ENCODE measurements around the gene OR2A5.
"Not testable (repeated sequence)": the region's sequence is repeated elsewhere in the genome, so short reads cannot be mapped to it uniquely, and the experiment has no call there.

Gene OR2A5

GRCh38 chr7:144038887-144039286, 9.9 kb upstream of the OR2A5 start:
- no peak for DNase-seq (ENCODE audit: low read depth, low spot score)
- TF ChIP-seq CTCF (IDR thresholded peaks at IDR 0.05; ENCODE audit: low read depth, low read length), result no peak
- in situ Hi-C loops (cut with HindIII; ENCODE audit: low sequenced_read_pairs), result no loop called here
- no peak overlapping the region for H3K4me3 ChIP-seq (ENCODE audit: low read depth, low read length)

GRCh38 chr7:144049491-144049890, 743 bp downstream of the OR2A5 start:
- no peak for TF ChIP-seq CTCF (IDR thresholded peaks at IDR 0.05; ENCODE audit: low read depth, low read length)
- no peak for DNase-seq (ENCODE audit: low read depth, low spot score)
- in situ Hi-C loops (cut with HindIII; ENCODE audit: low sequenced_read_pairs), result no loop called here
- no peak overlapping the region for H3K4me3 ChIP-seq (ENCODE audit: low read depth, low read length)

GRCh38 chr7:144050093-144050492, 1.3 kb downstream of the OR2A5 start:
- H3K4me3 ChIP-seq (ENCODE audit: low read depth, low read length), result no peak overlapping the region
- in situ Hi-C loops (cut with HindIII; ENCODE audit: low sequenced_read_pairs), result no loop called here
- TF ChIP-seq CTCF (IDR thresholded peaks at IDR 0.05; ENCODE audit: low read depth, low read length), result no peak
- no peak for DNase-seq (ENCODE audit: low read depth, low spot score)

- in situ Hi-C loops (cut with HindIII; ENCODE audit: low sequenced_read_pairs); DNase-seq (ENCODE audit: low read depth, low spot score); H3K4me3 ChIP-seq (ENCODE audit: low read depth, low read length): not testable (repeated sequence)
Measured at GRCh38 chr7:144050884-144051283, 2.1 kb downstream of the OR2A5 start.

GRCh38 chr7:144057954-144058353, 9.2 kb downstream of the OR2A5 start:
- in situ Hi-C loops (cut with HindIII; ENCODE audit: low sequenced_read_pairs), result no loop called here
- no peak for TF ChIP-seq CTCF (IDR thresholded peaks at IDR 0.05; ENCODE audit: low read depth, low read length)

GRCh38 chr7:144063710-144064109, 15.0 kb downstream of the OR2A5 start:
- in situ Hi-C loops (cut with HindIII; ENCODE audit: low sequenced_read_pairs), result no loop called here
- H3K4me3 ChIP-seq (ENCODE audit: low read depth, low read length), result no peak overlapping the region
- DNase-seq (ENCODE audit: low read depth, low spot score), result no peak
- no peak for TF ChIP-seq CTCF (IDR thresholded peaks at IDR 0.05; ENCODE audit: low read depth, low read length)

More at GRCh38 chr7:144057954-144058353, 9.2 kb downstream of the OR2A5 start:
- no peak overlapping the region for H3K4me3 ChIP-seq (ENCODE audit: low read depth, low read length)
- DNase-seq (ENCODE audit: low read depth, low spot score), result peak; percentile 35

GRCh38 chr7:144069511-144069910, 20.8 kb downstream of the OR2A5 start, which contains the start of gene OR2A25:
TSS of gene OR2A25 (plus strand) at chr7:144069811. CDS start at chr7:144074220, 4,409 bp downstream.
- no peak for TF ChIP-seq CTCF (IDR thresholded peaks at IDR 0.05; ENCODE audit: low read depth, low read length)
- in situ Hi-C loops (cut with HindIII; ENCODE audit: low sequenced_read_pairs), result no loop called here
- no peak within 1 kb of the TSS for H3K4me3 ChIP-seq (ENCODE audit: low read depth, low read length)
- DNase-seq (ENCODE audit: low read depth, low spot score), result no peak
